Activated naive CD4-positive, alpha-beta T cell treated with Interleukin-2 at 50 U/mL for 16 hours (primary cell): ENCODE data around the gene TBL3.
"Not testable (repeated sequence)": the region's sequence is repeated elsewhere in the genome, so short reads cannot be mapped to it uniquely, and the experiment has no call there.

Experiments used
- DNase-seq: peaks from one replicate; pipeline ENCODE4 v3.0.0-alpha.2; 2020

The TBL3 gene

DNA sequence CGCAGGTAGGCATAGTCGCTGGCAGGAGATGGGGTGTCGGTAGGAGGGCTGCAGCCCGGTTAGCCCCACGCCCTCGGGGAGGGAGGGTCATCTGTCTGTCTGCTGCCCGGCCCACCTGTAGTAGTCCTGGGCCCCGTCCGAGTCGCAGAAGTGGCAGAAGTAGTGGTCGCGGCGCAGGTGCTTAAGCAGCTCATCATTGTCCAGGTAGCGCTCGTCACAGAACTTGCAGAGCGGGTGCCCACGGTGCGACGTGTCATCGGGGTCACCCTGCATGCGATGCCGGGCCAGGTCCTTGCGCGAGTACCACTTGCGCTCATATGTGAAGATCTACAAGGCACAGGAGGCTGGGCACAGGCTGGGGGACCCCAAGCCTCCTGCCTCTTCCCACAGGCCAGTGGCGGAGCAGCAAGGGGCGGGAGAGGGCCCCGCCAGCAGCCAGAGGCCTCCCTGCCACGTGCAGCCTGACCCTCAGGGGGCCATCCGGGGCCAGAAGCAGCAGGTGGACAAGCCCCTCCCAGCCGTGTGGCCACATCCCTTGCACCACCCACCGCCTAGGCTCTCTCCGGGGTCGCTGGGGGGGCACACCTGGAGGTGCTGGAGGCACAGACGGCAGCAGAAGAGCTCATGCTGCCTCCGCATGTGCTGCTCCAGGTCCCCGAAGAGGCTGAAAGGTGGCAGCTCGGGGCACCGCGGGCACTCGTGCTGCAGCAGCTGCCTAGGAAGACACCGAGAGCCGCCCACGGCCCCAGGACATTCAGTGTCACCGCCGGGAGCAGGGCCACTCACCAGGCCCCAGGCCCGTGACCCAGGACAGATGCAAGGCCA is 30.8 kb downstream of the TBL3 start:
- DNase-seq, result no peak

GRCh38 chr16:2003231-2003826 is 31.5 kb downstream of the TBL3 start:
- DNase-seq, result no peak

- peak; percentile 89 for DNase-seq
Observed at GRCh38 chr16:2003827-2004641, 32.2 kb downstream of the TBL3 start.

DNA sequence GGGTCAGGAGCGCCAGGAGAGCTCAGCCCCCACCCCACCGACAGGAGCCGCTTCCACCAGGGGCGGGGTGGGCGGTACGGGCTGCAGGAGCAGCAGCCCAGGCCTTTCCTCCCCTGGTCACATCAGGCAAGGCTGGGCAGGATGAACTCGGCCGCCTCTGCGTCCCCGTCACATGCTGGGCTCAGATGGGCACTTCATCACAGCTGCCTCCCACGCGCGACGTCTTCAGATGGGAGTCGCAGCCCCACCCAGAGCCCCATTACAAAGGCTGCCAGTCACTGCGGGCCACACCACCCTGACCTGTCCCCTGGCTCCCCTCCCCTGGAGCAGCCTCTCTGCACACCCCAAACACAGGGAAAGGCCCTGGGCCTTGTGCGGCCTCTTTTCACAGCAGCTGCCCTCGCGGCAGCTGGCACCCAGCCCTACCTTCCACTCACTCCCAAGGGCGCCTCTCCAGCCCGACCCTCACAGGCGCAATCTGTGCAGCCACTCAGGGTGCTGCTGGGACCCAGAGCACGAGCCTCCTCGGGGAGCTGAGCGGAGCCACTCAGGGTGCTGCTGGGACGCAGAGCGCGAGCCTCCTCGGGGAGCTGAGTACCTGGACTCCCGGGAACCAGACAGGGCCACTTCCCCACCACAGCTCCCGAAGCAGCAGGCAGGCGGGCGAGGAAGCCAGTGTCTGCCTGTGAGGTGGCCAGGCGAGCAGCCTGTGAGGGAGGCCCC is 33.1 kb downstream of the TBL3 start:
- no peak for DNase-seq

- DNase-seq, result no peak
Observed at GRCh38 chr16:2005646-2006045, 33.8 kb downstream of the TBL3 start.

- no peak for DNase-seq
Observed at GRCh38 chr16:2006317-2006716, 34.5 kb downstream of the TBL3 start.

DNA sequence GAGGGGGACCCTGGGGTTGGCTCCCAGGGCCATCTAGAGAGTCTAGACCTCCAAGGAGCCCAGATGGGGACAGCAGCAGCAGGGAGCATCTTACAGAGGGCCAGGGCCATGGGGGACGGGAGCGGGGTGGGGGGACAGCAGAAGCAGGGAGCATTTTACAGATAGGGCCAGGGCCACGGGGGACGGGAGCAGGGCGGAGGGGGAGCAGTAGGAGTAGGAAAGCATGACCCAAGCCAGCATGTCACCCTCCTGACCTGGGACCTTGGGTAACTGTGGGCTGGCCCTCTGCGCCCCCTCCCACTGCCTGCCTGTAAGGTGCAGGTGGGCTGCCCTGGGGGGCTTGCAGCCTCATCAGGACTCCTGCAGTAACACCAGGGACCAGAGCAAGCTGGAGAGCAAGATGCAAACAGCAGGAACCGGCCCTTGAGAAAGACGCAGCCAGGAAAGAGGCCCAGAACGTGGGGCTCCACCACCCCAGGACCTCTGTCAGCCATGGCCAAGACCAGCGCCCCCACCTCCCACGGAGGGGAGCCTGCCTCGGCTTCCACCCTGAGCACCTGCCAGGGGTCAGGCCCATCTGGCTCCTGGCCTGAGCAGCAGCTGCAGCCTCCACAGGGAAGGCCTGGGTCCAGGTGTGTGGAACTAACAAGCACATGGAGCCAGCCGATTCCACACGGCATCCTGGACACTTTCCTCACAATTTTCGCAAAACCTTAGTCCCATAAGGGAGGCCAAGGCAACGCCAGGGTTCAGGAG is 35.4 kb downstream of the TBL3 start:
- DNase-seq, result no peak

GRCh38 chr16:2008009-2008526 is 36.2 kb downstream of the TBL3 start:
- DNase-seq, result no peak

- DNase-seq, result peak; percentile 33
Observed at GRCh38 chr16:2008631-2009163, 36.8 kb downstream of the TBL3 start.

DNA sequence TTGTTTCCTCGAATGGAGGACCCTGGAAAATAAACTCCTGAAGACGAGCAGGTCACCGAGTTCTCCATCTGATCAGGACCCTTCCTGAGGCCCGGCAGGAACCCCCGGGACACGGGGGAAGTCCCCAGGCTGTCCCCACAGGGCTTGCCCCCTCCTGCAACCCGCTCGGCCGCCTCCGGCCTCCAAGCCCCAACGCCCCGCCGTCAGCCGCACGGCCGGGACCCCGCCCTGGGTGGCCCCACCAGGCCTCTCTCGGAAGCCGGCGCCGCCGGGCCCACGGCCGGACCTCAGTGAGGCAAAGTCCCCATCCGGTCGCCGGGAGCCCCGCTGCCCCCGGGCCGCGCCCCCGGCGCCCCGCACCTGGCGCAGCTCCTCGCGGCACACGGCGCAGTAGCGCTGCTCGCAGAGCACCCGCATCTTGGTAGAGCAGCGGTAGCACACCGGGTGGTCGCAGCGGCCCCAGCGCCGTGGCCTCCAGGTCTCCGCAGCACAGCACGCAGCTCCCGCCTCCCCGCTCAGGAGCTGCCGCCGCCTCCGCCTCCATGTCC is 37.4 kb downstream of the TBL3 start:
- no peak for DNase-seq

DNA sequence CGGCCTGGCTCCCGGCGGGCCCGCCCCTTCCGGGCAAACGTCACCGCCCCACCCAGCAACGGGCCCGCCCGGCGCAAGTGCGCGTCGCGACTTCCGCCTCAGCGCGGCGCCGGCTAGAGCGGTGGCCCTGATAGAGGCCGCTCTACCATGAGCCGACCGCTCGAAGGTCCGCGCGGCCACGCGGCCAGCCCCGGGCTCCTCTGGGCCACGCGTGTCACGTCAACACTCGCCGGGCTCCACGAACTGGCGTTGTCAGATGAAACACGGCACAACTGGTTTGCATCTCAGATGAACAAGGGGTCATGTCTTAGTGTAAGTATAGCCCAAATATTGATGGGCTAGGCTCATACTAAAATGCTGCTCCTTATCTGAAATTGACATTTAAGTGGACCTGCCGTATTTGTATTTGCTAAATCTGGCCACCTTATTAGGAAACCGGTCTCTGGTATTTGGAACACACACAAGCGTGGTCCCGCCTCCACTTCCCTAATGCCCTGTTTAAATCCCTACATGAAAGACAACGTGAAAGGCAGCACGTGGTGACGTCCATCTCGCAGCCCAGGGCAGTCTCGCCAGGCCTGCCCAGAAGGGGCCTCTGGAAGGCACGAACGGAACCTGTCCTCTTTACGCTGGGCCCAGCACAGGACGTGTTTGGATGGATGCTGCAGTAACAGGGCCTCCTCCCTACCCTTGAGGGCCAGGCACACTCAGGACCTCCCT is 38.1 kb downstream of the TBL3 start, which contains the start of gene ZNF598:
ZNF598 (minus strand) TSS at position 31 of the 720 bp plus-strand sequence.
- peak; percentile 79 for DNase-seq

GRCh38 chr16:2011726-2012125 is 39.9 kb downstream of the TBL3 start:
- DNase-seq, result not testable (repeated sequence)

- no peak for DNase-seq
Observed at GRCh38 chr16:2013527-2013926, 41.7 kb downstream of the TBL3 start.

DNA sequence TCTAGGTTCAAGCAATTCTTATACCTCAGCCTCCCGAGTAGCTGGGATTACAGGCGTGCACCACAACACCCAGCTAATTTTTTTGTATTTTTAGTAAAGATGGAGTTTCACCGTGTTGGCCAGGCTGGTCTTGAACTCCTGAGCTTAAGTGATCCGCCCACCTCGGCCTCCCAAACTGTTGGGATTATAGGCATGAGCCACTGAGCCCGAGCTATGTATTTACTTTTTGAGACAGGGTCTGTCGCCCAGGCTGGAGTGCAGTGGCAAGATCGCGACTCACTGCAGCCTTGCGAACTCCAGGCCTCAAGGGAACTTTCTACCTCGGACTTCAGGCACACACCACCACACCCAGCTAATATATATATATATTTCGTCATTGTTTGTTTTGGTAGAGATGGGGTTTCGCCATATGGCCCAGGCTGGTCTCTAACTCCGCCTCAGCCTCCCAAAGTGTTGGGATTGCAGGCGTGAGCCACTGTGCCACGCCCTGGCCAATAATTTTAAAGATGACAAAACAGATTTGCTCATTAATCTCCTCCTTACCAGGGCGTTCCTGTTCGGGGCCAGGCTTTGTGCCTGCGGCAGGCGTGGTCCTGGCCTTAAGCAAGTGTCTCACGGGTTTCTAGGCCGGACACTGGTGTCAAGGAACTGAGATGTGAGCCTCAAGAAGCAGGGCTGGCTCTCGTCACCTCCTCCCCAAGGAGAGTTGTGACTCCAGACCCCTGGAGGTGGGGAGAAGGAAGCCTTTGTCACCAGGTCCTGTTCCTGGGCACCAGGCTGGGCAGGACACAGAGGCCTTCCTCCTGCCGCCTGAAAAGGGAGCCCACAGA is 43.5 kb downstream of the TBL3 start:
- DNase-seq, result no peak

DNA sequence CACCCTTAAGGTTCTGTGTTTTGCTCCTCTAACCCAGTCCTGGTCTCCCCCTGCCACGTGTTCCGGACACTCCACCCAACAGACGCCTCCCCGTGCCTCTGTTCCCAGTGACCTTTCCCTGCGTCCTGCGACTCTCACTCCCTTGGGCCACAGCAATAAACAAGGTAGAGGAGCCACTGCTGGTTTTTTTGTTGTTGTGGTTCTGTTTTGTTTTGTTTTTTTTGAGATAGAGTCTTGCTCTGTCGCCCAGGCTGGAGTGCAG is 44.0 kb downstream of the TBL3 start:
- no peak for DNase-seq

- DNase-seq, result peak; percentile 16
Observed at GRCh38 chr16:2016407-2016922, 44.6 kb downstream of the TBL3 start.

GRCh38 chr16:2019518-2019920 is 47.7 kb downstream of the TBL3 start, which contains the start of gene NPW:
TSS of gene NPW (plus strand) at chr16:2019785.
- DNase-seq, result peak; percentile 38

- no peak for DNase-seq
Observed at GRCh38 chr16:2019921-2020831, 48.3 kb downstream of the TBL3 start.

DNA sequence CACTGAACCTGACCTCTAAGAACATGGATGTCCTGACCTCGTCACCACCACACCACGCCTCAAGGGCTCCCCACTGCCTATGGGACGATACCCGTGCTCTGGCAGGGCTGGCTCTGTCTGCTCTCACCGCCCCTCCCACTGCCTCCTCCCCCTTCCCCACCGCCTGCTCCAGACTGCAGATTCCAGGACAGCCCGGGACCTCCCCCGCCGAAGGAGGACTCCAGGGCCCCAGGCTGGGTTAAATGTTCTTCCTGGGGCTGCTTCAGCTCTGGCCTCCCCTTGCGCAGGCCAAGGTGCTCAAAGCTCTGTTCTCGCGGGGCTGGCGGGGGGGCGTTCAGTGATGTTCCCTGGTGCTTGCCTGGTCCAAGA is 50.9 kb downstream of the TBL3 start:
- DNase-seq, result peak; percentile 30
